Fibroblast of gingiva (primary cell): ENCODE data around the gene TRAF6.
A peak's percentile ranks its signal among the peaks of the same experiment; 100 is the strongest.

Experiments used
- DNase-seq: peaks from one replicate; pipeline ENCODE4 v3.0.0-alpha.2; 2011; ENCODE audit warnings: low read depth

The TRAF6 gene

DNA sequence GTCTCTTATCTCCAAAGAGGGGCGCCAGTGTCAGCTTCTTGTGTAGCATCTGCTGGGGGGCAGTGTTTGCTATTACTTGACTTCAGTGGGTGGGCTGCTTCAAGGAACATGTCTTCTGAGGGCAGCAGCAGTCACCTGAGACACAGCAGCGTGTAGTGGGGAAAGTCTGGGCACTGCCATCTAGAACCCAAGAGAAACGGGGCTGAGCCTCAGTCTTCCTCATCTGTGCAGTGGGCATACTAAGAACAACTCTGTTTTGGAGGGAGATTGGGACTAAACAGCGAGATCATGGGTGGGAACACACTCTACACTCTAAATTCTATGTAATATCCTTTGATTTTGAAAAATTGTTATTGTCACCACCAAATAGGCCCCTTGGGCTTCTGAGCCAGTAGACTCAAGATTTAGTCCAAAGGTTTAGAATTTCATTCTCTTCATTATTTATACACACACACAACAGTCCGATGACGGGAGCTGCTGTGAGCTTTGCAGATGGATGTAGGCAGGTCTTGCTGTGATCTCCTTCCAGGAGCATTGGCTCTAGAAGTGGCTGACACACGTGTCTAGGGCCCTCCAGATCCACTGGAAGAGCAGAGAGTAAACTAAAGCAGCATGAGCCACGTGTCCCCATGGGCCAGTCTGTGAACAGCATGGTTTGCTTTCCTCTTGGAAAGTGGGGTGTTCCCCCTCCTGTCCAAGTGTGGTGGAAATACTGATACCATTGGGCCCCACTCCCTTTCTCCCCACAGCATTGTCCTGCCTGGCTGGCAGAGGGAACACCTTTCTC is 51.8 kb downstream of the TRAF6 start:
- DNase-seq: no peak

DNA sequence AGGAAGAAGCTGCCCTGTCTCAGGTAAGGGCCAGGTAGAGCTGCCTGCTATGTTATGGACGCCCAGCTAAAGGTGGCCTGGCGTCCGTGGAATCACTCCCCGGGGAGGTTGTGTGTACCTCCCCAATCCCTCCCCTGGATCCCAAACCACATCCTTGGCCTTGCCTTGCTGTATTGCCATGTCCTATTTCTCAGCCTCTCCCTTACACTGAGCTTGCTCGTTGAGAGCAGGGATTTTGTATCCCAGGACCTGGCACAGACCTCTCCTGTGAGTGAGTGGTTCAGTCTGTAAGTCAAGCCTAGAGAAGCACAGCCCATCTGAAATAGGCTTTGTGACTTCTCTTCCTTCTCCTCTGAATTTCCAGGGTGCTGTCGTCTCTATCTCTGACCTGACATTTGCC is 53.9 kb downstream of the TRAF6 start:
- peak; percentile 68 for DNase-seq

DNA sequence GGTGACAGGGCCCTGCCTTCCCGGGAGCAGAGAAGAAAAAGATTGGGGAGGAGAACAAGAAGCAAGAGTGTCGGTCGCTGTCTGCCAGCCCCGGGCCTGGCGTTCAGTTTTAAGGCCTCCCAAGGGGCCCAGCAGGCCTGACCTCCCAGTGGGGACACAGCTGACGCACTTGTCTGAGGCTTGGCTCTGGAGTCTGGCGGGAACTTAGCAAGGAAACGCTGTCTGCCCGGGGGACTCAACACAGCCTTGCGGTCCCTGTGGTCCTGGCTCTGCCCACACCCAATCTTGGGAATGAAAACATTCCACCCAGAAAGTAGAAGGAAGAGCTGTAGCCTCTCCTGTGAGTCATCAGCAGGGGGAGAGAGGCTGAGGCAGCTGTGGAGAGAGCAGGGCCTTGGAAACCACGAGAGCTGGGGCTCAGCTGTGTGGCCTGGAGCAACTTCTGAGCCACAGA is 54.4 kb downstream of the TRAF6 start:
- DNase-seq: peak; percentile 98

DNA sequence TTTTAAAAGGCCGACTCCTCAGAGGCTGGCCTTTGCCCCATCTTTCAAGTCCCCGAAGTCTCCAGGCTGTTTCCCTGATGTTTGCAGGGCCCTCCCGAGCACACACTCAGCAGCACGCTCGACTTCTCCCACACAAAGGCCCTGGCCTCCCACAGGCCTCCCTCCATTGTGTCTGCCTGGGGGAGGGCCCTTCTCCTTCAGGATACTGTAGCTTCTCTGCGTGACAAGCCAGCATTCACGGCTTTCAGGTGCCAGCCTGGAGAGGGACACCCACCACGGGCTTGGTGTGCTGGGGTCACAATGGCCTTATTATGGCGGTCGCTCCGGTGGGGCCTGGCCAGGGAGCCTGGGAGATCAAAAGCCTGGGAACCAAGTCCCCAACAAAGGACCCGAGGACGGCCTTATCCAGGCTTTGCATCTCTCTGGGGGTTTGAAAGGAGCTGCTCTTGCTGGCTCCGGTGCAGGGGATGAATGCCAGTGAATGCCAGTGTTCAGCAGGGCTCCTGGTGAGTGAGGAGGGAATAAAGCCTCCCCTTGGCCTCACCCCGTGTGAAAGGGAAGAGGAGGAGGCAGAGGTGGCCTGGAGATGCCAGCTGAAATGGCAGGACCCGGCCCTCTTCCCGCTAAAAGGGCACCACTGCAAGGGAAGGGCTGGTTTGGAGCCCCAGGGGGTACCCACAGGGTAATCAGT is 55.0 kb downstream of the TRAF6 start:
- DNase-seq: no peak

DNA sequence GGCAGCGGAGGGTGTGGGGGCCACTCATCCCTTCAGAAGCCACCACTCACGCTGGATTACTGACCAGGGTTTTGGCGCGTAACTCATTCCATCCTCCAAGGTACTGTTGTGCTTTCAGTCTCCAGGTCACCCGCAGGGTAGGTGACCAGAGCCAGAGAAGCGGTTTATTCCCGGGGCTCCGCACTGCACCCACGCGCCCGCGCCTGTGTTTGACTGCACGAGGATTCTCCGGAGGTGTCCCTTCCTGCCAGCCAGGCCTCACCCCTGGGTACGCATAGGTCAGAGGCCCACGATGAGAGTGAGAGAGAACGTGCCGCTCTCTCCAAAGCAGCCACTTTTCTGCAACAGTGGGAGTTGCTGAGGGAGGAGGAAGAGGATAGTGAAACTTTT is 55.5 kb downstream of the TRAF6 start:
- no peak for DNase-seq

DNA sequence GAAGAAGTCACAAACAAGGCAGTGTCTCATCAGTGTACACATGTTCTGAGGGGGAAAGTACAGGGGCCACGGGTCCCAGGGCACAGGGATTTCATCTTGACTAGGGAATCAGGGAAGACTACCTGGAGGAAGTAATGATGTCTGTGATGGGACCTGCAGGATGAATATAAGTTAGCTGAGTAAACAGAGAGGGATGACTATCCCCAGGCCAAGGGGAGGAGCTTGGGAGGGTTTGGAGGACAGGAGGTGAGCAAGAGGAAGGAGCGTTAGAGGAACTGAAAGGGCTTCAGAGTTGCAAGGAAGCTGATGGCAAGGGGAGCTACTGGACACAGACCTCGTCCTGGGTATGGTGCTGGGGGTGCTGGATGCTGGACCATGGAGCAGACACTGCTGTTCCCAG is 56.4 kb downstream of the TRAF6 start:
- no peak for DNase-seq

DNA sequence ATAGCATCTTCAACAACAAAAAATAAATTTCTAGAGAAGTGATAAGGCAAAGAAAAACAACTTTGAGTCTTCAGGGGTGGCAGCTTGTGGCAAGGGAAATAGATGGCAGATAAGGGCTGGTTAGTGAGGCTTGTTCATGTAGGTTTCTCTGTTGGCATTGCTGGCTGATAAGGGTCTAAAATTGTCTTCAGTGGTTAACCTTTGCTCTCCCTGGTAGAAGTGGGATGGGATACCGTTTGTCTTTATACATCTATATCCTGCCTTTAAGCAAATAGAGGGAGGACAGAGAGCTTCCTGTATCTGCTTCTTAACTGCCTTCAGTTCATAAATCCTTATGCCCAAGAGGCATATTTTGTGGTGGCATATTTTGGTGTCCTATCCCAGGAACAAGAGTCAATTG is 57.1 kb downstream of the TRAF6 start:
- DNase-seq: no peak

DNA sequence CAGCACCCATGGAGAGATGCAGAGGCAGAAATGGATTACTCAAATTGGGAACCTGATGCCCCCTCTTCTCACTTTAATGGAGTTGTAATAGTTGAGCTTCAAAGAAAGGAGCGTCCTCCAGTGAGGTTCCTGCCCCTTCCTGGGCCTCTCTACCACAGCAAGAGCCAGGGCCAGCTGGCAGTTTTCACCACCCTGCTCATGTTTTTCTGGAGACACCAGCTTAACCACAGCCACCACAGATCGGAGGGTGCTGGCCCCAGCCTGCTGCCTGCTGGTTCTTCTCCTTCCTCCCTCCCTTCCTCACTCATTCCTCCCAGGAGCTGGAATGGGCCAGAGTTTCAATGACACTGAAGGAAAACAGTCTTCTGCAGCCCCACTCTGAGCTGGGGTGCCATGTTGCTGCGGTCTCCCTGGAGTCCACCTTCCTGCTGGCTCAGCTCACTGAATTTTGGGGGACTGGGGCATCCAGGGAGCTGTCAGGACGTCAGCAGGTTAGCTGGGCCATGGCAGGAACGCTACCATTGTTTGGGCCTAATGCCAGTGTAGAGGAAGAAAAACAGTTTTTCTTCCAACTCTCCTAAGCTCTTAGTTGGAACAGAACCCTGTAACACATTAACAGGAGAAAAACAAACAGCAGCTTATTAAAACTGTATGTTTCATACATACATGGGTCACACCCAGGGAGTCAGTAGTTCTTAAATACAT is 57.7 kb downstream of the TRAF6 start:
- peak; percentile 76 for DNase-seq

DNA sequence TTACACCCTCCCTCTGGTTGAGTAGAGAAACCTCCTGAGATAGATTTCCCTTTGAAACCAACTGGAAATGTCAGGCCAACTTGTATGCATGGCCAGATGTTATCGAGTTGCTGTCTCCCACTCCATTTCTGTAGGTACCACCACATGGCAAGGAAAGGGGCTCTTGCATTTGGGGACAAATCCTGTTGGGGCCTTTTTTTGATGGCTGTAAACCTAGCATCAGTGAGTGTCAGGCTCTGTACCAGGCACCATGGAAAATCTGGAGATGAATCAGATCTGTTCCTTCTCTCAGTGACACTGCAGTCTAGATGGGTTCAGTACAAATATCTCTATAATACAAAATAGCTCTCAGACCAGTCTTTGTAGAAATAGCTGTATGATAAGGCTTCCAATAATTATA is 58.4 kb downstream of the TRAF6 start:
- DNase-seq: no peak

DNA sequence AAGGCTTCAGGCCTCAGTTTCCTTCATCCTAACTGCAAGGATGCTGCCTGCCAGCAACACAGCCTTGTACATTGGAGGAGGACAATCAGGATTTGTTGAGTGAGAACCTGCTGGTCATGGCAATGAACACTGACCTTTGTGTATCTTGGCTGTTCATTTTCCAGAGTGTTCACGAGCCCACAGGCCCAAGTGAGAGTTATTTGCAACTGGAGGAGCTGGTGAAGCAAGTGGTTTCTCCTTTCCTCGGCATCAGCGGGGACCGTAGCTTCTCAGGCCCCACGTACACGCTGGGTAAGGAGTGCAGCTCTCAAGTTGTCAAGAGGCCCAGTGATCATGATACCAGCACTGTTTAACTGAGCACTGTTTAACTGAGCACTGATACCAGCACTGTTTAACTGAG is 59.0 kb downstream of the TRAF6 start:
- DNase-seq: no peak

DNA sequence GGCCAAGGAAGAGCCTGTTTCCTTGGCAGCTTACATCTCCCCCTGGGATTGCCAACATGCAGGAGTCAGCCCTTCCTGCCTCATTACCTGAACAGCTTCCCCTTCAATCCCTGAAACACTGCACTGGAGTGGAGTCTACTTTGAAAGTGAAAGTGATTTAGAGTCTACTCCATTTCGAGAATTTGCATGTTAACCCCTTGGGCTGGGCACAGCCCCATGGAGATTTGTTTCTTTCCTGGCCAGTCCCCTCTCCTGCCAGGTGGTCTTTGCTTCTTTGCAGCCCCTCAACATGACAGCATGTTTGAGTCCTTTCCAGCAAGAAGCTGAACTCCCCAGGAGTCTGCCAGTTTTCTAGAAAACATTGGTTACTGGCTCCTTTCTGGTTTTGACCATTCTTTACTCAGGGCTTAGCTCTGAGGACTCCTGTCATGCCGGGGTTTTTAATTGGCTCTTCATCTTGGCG is 59.9 kb downstream of the TRAF6 start:
- DNase-seq: no peak

DNA sequence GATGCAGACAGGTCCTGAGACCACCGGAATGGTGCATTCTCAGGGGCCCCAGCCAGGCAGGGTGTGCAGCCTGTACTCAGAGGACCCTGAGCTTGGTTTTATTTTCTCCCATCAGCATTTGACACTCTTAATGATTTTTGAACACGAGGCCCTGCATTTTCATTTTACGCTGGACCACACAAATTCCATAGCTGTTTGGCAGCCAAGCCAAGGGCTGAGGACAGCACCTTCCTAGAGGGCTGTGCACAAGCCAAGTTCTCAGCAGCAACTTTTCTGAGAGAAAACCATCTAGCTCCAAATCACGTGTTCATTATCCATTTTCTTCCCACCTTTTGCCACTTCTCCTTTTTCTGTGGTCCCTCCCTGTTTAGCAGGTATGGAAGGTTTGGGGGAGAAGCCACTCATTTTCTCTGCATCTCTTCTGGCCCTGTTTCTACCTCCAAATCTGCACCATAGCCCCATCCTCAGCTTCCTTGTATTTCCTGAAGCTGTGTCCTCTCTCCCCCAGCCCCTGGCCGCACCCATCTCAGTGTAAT is 60.4 kb downstream of the TRAF6 start:
- DNase-seq: no peak

DNA sequence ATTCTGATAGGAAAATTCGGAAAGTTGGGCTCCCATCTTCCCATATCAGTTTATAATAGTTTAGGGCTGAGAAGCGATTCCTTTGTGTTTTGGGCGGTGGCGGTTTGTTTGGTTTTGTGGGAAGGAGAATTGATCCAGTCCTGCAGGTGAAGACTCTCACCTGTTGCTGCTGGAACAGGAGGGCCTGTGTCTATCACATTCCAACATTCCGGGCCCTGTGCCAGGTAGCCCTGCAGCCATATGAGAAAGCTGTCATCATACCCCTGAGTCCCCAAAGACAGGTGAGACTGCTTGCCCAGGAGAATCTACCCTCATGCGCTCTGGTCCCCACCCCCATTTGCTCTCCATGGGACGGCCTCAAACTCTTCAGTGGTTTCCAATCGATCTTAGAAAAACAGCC is 62.1 kb downstream of the TRAF6 start:
- DNase-seq: no peak

DNA sequence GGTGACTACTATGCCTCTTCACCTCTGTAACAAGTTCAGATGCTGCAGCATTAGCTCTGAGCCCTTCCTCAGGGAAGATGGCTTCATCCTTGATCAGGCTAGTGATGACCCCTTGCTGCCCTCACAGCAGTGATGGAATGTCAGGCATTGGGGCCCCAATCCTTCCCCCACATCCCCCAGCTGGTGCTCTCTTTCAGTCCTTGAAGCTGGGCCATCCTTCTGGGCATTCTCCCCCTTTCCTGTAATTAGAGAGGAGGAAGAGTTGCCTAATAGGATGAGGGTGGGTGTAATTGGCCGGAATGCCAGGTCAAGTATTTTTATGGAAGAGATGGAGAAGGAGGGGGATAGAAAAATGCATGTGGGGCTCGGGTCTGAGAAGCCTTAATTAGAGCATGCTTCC is 62.6 kb downstream of the TRAF6 start:
- peak; percentile 47 for DNase-seq

DNA sequence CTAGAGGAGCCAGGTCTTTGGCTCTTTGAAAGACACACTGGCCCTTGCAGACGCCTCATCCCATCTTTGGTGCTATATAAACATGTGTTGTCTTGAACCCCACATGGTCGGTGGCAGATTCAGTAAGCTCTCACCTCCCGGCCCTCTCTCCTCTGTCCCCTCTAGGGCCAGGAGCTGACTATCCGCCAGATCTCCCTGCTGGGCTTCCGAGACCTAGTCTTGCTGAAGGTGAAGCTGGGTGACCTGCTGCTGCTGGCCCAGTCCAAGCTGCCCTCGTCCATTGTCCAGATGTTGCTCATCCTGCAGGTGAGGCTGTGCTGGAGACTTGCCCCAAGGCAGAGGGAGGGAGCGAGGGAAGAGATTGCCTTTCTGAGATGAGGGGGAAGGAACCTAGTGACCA is 63.9 kb downstream of the TRAF6 start:
- no peak for DNase-seq

DNA sequence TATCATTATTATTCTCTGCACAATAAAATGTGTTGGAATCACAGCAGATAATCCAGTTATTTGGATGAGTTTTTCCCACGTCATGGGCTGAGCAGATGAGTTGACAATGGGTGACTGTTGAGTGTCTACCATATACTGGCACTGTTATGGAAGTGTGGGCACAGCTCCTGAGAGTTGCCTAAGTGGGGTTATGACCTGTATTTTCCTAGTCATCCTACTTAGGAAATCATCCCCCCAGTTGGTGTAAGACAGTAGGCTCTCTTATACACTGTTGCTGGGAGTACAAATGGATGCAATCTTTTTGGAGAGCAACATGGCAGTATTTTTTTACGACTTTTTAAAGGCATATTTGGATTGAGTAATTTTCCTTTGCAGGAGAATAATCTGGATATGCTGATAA is 66.4 kb downstream of the TRAF6 start:
- no peak for DNase-seq

DNA sequence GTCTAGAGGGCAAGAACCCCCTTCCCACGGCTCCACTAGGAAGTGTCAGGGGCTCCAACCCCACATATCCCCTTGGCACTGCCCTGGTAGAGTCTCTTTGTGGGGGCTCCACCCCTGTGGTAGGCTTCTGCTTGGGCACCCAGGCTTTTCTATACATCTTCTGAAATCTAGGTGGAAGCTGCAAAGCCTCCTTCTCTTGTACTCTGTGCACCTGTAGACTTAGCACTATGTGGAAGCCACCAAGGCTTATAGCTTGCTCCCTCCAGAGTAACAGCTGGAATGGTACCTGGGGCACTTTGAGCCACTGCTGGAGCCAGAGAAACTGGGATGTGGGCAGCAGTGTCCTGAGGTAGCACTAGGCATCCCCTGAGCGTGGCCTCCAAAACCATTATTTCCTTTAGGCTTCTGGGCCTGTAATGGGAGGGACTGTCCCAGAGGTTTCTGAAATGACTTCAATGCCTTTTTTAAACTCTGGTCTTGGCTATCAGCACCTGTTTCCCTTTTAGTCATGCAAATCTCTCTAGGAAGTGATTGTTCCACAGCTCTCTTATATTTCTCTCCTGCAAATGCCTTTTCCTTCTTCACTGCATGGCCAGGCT is 68.4 kb downstream of the TRAF6 start:
- DNase-seq: no peak

DNA sequence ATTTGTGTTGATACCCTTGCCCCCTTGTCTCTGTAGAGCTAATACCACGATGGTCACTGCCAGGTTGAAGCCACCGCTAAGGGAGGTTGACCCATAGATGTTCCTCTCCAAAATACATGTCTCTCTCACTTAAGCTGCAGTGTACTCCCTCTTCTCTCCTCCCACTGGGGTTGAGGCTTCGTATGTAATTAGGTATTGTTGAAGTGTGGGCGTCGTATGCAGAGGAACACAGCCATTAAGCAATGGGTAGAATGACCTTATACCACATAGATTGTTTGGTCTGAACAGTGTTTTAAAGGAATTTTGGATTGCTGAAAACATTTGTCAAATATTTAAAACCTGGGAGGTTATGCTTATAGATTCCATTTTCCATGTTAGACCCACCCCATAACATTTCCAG is 71.9 kb downstream of the TRAF6 start:
- DNase-seq: no peak

DNA sequence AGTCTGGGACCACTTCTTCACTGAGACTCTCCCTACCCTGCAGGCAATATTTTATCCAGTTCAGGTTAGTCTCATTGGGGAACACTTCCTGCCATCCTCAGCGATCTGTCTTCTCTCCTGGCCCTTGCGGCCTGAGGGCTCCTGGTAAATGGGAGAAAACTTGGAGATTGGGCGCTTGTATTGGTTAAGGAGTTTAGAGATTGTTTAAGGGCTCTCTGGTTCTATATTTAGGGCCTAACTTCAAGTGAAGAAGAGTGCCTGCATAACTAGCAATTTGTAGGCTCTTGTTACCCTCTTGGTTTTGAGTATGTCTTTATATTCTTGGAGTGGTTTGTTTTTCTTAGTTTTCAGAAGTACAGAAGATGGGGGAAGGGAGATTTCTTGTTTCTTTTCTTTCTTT is 72.7 kb downstream of the TRAF6 start:
- DNase-seq: no peak
